Stomach smooth muscle (tissue), 2 donors: ENCODE data around the gene GET3.
"Not testable (repeated sequence)": the region's sequence is repeated elsewhere in the genome, so short reads cannot be mapped to it uniquely, and the experiment has no call there.

Source experiments
- H3K27ac ChIP-seq: one replicate; pipeline ENCODE4 v1.7.0; 2013; ENCODE audit warnings: mild to moderate bottlenecking, low read length, inconsistent platforms
- H3K27me3 ChIP-seq, 2 donors: one replicate each; pipeline ENCODE4 v1.7.0; 2013; ENCODE audit warnings: low read length in 2 of 2; ENCODE audit not compliant: insufficient read depth in 2 of 2, control insufficient read depth in 1 of 2
- H3K36me3 ChIP-seq, 2 donors: one replicate each; pipeline ENCODE4 v1.7.0; 2013; ENCODE audit warnings: low read length in 2 of 2; ENCODE audit not compliant: control insufficient read depth in 2 of 2, insufficient read depth in 2 of 2
- H3K4me1 ChIP-seq: one replicate; pipeline ENCODE4 v1.7.0; 2013; ENCODE audit warnings: low read length; ENCODE audit not compliant: control insufficient read depth, insufficient read depth
- H3K4me3 ChIP-seq, 2 donors: one replicate each; pipeline ENCODE4 v1.7.0; 2013; ENCODE audit warnings: low read length in 2 of 2
- H3K9ac ChIP-seq, 2 donors: one replicate each; pipeline ENCODE4 v1.7.0; 2013; ENCODE audit warnings: low read length in 2 of 2, mild to moderate bottlenecking in 1 of 2
- H3K9me3 ChIP-seq, 2 donors: one replicate each; pipeline ENCODE4 v1.7.0; 2013; ENCODE audit warnings: low read length in 2 of 2; ENCODE audit not compliant: control insufficient read depth in 2 of 2
- donor health status: healthy.
- donor health status: Pancreatic carcinoma.

Gene GET3

DNA sequence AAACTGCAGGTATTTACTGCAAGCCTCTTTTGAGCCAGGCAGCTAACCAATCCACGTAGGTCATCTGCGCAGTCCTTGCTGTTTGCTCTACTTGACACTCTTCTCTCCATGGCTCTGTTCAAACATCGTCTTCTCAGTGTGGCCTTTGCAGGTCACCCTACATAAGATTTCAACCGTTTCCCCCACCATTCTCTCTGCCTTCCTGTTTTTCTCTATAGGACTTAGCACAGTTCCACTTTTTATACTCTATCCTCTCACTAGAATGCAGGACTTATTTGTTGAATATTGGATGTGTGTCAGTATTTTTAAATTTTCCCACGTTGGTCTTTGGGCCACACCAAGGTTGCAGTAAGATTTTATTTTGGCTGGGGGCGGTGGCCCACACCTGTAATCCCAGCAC lies 39.2 kb upstream of the GET3 start:
- Histone ChIP-seq H3K36me3 (peaks cover 16 to 25% of the 10 kb centered on the region in 2 donors), H3K27ac (no peak overlapping the region), H3K27me3 (no peaks in the 10 kb centered on the region), H3K9me3 (no peaks in the 10 kb centered on the region), H3K4me1 (peaks cover 18% of the 10 kb centered on the region), H3K9ac (no peak overlapping the region), H3K4me3 (no peak overlapping the region)

DNA sequence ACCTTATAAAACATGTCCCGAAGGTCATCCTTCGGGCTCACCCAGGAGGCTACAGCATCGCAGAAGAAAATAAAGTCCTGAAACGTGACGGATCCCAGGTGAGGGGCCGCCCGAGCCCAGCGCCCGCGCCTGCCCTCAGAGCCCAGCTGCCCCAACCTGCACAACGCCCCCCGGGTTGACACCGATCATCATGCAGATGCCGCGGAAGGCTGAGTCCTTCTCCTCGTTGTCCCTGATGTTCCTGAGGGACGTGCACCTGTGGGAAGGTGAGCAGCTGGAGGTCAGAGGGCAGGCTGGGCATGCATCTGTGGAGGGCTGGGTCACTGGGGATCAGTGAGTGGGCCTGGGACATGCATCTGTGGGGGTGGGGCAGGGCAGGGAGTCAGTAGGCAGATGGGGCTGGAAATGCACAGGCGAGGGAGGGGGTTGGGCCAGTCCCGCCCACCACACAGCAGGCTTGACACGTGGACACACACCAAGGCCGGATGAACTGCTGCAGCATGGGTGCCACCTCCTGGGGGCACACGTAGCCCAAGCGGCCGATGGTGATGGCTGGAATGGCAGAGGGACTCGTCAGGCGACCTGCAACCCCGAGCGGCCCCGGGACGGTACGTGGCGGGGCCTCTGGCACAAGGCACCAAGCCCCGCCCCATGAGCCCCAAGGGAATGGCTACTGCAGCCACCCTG lies 35.6 kb upstream of the GET3 start:
- peaks cover 5% of the 10 kb centered on the region for H3K4me1 ChIP-seq
- H3K9ac ChIP-seq: no peak overlapping the region
- no peaks in the 10 kb centered on the region for H3K27me3 ChIP-seq
- H3K4me3 ChIP-seq: no peak overlapping the region
- H3K9me3 ChIP-seq: no peaks in the 10 kb centered on the region
- H3K36me3 ChIP-seq: peaks cover 41 to 55% of the 10 kb centered on the region in 2 donors
- H3K27ac ChIP-seq: no peak overlapping the region

DNA sequence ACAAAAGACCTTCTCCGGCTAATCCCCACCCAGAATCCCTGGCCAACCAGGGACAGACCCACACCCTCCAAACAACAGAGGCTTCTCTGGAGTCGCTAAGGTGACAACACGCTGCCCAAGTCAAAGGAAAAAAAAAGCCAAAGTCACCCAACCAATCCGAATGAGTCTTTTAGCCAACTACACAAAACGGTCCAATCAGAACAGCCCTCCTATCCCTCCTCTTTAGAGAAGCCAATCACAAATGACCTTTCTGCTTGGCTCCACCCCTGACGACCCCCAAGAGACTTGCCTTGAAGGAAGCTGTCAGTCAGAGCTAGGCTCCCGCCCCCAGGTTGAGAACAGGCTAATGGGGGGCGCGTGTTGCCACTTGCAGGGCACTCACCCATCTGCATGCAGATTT lies 34.3 kb upstream of the GET3 start:
- no peak overlapping the region for H3K4me3 ChIP-seq
- H3K27ac ChIP-seq: no peak overlapping the region
- H3K9ac ChIP-seq: no peak overlapping the region
- H3K36me3 ChIP-seq: peaks cover 45 to 56% of the 10 kb centered on the region in 2 donors
- no peaks in the 10 kb centered on the region for H3K9me3 ChIP-seq
- H3K27me3 ChIP-seq: no peaks in the 10 kb centered on the region
- H3K4me1 ChIP-seq: no peaks in the 10 kb centered on the region

DNA sequence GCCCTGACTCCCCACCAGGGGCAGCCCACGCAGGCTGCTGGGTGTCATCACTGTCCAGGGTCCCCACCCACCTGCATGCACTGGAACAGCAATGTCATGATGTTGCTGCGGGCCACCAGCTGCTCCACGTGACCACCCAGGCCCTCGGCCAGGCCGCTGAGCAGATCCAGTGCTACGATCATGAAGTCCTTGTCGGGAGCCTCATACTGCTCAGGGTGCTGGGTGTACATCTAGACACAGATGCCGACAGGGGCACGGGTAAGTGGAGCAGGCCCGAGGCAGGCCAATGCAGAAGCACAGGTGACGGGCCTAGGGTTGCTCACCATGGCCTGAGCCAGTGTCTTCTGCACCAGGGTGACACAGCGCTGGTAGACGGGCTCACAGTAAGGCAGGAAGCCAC lies 32.1 kb upstream of the GET3 start:
- Histone ChIP-seq H3K4me1 (no peaks in the 10 kb centered on the region), H3K9me3 (no peaks in the 10 kb centered on the region), H3K9ac (no peak overlapping the region), H3K4me3 (no peak overlapping the region), H3K36me3 (peaks cover 53 to 62% of the 10 kb centered on the region in 2 donors), H3K27me3 (no peaks in the 10 kb centered on the region), H3K27ac (no peak overlapping the region)

DNA sequence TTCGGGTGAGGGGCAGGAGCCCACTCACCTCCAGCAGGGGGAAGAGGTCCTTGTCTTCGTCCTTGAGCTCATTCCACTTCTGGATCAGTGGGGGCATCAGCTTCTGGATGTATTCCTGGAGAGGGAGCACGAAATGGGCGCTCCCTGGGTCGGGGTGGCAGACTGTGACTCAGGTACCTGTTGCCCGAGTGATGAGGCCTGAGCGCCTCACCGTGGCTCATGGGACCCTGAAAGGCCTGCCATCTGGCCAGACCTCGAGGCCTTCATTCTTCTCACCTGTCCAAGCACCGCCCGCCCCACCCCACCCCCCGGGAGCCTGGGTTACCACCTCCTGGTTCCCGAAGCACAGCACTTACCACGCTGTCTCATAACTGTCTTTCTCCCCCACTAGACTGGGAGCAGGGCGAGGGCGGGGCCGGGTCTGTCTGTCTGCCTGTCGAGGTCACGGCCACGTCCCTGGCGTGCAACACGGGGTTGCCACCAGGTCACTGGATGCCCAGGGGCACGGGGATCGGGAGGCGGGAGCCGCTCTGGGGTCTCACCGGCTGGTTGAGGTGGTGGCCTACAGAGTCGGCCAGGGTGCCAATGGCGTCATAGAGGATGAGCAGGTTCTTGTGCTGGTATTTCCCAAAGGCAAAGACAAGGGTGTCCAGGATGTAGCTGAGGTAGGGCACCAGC lies 31.5 kb upstream of the GET3 start:
- no peaks in the 10 kb centered on the region for H3K27me3 ChIP-seq
- no peaks in the 10 kb centered on the region for H3K4me1 ChIP-seq
- H3K9ac ChIP-seq: no peak overlapping the region
- no peaks in the 10 kb centered on the region for H3K9me3 ChIP-seq
- H3K27ac ChIP-seq: no peak overlapping the region
- H3K36me3 ChIP-seq: peaks cover 57 to 66% of the 10 kb centered on the region in 2 donors
- H3K4me3 ChIP-seq: no peak overlapping the region

DNA sequence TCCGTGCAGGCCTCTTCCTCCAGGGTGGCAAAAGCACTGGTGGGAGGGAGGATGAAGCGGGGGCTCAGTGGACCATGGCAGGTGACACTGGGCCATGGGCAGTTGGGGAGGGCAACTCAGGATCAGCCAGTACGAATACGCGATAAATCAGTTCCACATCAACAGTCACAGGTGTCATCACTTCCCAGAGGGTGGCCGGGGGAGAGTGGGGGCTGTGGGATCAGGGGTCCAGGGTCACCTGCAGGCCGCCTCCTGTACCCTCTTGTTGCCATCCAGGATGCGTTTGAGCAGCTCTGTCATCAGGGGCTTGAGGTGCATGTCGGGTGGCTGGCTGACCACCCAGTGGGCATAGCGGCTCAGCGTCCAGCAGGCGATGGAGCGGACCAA lies 31.0 kb upstream of the GET3 start:
- Histone ChIP-seq H3K36me3 (peaks cover 57 to 64% of the 10 kb centered on the region in 2 donors), H3K9ac (no peak overlapping the region), H3K9me3 (no peaks in the 10 kb centered on the region), H3K27me3 (no peaks in the 10 kb centered on the region), H3K4me1 (no peaks in the 10 kb centered on the region), H3K4me3 (no peak overlapping the region), H3K27ac (no peak overlapping the region)

DNA sequence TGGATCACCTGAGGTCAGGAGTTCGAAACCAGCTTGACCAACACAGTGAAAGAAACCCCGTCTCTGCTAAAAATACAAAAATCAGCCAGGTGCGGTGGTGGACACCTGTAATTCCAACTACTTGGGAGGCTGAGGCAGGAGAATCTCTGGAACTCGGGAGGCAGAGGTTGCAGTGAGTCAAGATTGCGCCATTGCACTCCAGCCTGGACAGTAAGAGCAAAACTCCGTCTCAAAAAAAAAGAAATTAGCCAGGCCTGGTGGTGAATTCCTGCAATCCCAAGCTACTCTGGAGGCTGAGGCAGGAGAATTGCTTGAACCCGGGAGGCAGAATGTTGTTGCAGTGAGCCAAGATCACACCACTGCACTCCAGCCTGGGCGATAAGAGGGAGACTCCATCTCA lies 28.7 kb upstream of the GET3 start:
- Histone ChIP-seq H3K27me3 (no peaks in the 10 kb centered on the region), H3K4me3 (no peak overlapping the region), H3K36me3 (peaks cover 50 to 54% of the 10 kb centered on the region in 2 donors), H3K4me1 (no peaks in the 10 kb centered on the region), H3K9ac (no peak overlapping the region), H3K27ac (no peak overlapping the region), H3K9me3 (no peaks in the 10 kb centered on the region)

DNA sequence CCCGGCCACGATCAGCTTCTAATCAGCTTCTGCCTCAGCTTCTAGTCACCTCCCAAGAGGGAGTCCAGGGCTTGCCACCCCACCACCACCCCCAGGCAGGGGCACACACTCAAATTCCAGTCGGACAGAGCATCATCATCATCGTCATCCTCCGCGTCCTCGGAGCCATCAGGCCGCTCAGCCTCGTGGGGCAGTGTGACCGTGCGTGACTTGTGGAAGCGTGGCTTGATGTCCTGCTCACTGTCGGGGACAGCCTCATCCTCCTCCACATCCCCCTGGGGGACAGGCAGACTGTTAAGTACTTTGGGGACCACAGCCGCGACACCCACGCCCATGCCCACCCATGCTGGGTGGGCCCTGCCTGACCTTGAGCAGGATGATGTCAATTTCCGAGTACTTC lies 26.1 kb upstream of the GET3 start:
- Histone ChIP-seq H3K27me3 (no peaks in the 10 kb centered on the region), H3K36me3 (peaks cover 48 to 51% of the 10 kb centered on the region in 2 donors), H3K4me3 (no peak overlapping the region), H3K27ac (no peak overlapping the region), H3K4me1 (peaks cover 2% of the 10 kb centered on the region), H3K9ac (no peak overlapping the region), H3K9me3 (no peaks in the 10 kb centered on the region)

DNA sequence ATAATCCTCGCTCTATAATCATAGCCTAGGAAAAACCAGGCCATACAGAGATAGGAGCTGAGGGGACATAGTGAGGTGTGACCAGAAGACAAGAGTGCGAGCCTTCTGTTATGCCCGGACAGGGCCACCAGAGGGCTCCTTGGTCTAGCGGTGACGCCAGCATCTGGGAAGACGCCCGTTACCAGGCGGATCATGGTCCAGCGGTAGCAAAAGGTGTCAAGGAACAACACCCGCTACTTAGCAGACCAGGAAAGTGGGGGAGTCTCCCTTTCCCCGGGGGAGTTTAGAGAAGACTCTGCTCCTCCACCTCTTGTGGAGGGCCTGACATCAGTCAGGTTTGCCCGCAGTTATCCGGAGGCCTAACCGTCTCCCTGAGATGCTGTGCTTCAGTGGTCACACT lies 25.2 kb upstream of the GET3 start:
- H3K27me3 ChIP-seq, H3K9ac ChIP-seq, H3K9me3 ChIP-seq, H3K4me3 ChIP-seq, H3K27ac ChIP-seq, H3K4me1 ChIP-seq: not testable (repeated sequence)
- H3K36me3 ChIP-seq: peaks cover 47 to 48% of the 10 kb centered on the region in 2 donors

DNA sequence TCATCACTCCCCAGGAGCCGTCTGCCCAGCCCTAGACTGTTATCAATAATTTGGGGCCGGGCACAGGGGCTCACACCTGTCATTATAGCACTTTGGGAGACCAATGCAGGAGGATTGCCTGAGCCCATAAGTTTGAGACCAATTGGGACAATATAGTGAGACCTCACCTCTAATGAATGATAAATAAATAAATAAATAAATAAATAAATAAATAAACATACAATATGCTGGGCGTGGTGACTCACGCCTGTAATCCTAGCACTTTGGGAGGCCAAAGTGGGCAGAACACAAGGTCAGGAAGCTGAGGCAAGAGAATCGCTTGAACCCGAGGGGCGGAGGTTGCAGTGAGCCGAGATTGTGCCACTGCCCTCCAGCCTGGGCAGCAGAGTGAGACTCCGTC lies 24.0 kb upstream of the GET3 start:
- H3K4me3 ChIP-seq, H3K9me3 ChIP-seq, H3K9ac ChIP-seq, H3K4me1 ChIP-seq, H3K27me3 ChIP-seq, H3K27ac ChIP-seq: not testable (repeated sequence)
- peaks cover 47 to 48% of the 10 kb centered on the region in 2 donors for H3K36me3 ChIP-seq

DNA sequence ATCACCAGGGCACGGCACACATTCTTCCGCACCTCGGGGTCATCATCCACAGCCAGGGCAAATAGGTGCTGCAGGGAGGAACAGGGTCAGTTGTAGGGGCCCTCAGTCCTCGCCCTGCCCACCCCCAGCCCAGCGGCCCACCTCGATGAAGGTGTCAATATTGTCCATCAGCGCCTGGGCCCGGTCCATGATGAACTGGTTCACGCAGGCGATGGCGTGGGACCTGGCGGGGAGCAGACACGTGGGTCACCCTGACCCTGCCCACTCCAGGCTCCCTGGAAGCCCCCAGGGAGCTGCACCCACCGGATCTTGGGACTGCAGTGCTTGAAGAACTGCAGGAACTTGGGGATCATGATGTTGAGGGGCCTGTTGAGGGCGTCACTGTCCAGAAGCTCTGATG lies 22.2 kb upstream of the GET3 start:
- Histone ChIP-seq H3K9me3 (no peaks in the 10 kb centered on the region), H3K9ac (no peak overlapping the region), H3K4me1 (peaks cover 12% of the 10 kb centered on the region), H3K4me3 (no peak overlapping the region), H3K27me3 (no peaks in the 10 kb centered on the region), H3K27ac (no peak overlapping the region), H3K36me3 (peaks cover 45 to 49% of the 10 kb centered on the region in 2 donors)
